PC-9 (cell line): ENCODE data around the gene FGF1.

ENCODE experiments used
- CTCF ChIP-seq: fragments of 200-600 bp; sonication (generic); conservative IDR thresholded peaks from 2 replicates; pipeline ENCODE4 v1.6.1; 2017; ENCODE audit warnings: mixed run types, antibody characterized with exemption, mild to moderate bottlenecking, moderate library complexity
- EZH2 ChIP-seq: fragments of 200-600 bp; sonication (generic); IDR thresholded peaks from 2 replicates; pipeline ENCODE4 v1.8.0; 2017; ENCODE audit warnings: antibody characterized with exemption, low read depth

- TF ChIP-seq CTCF, result no peak
- no peak for TF ChIP-seq EZH2
Observed at GRCh38 chr5:142689081-142689480, 3.2 kb upstream of the FGF1 start.
